Measurements from ENCODE around the gene PUS1.
A peak's percentile ranks its signal among the peaks of the same experiment; 100 is the strongest.
"Not testable (repeated sequence)": the region's sequence is repeated elsewhere in the genome, so short reads cannot be mapped to it uniquely, and the experiment has no call there.

PUS1 gene

GRCh38 chr12:131928711-131929580 is at the start of gene PUS1:
Gene PUS1 (plus strand): TSS chr12:131929276. CDS start chr12:131929723, 447 bp downstream.
- peak; percentile 97 for DNase-seq

DNA sequence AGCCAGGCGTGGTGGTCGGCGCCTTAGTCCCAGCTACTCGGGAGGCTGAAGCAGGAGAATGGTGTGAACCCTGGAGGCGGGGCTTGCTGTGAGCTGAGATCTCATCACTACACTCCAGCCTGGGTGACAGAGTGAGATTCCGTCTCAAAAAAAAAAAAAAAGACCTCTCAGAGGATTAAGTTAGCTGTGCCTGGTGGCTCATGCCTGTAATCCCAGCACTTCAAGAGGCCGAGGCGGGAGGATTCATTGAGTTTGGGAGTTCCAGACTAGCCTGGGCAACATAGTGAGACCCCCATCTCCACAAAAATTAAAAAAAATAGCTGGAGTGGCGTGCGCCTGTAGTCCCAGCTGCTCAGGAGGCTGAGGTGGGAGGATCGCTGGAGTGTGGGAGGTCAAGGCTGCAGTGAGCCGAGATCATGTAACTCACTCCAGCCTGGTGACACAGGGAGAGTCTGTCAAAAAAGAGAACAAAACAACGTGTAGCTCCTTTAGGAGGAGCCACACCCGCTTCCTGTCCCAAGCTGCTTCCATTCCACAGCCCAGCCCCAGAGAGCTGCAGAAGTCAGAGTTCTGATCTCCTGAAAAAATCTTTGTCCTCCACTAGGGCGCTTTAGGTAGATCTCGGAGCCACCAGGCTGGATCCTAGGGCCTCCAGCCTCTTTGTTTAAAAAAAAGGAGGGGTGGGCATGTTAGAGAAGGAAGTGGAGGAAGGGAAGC is 46.1 kb upstream of the PUS1 start:
- DNase-seq, result peak; percentile 70

DNA sequence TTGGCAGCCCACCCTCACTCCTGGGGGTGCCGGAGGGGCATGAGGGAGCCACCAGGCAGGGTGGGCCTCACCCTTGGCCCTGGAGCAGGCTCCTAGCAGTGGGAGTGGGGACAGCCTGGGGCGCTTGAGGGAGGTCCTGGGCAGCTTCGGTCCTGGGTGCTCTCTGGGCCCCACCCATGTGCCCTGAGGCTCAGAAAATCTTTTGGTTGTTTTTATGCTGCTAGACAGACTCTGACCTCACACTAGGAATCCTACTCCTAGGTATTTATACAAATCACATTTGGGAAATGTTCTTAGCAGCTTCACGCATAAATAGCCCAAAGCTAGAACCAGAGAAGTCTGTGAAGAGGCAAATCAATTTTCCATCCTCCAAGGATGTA is 45.6 kb upstream of the PUS1 start:
- no peak for DNase-seq

GRCh38 chr12:131885076-131885475 is 44.0 kb upstream of the PUS1 start:
- DNase-seq, result not testable (repeated sequence)

GRCh38 chr12:131885543-131886057 is 43.5 kb upstream of the PUS1 start:
- no peak for DNase-seq

- not testable (repeated sequence) for DNase-seq
These were observed 37.4 kb upstream of the PUS1 start for GRCh38 chr12:131891722-131892121.

- DNase-seq, result no peak
These were observed 36.1 kb upstream of the PUS1 start for GRCh38 chr12:131892711-131893604.

DNA sequence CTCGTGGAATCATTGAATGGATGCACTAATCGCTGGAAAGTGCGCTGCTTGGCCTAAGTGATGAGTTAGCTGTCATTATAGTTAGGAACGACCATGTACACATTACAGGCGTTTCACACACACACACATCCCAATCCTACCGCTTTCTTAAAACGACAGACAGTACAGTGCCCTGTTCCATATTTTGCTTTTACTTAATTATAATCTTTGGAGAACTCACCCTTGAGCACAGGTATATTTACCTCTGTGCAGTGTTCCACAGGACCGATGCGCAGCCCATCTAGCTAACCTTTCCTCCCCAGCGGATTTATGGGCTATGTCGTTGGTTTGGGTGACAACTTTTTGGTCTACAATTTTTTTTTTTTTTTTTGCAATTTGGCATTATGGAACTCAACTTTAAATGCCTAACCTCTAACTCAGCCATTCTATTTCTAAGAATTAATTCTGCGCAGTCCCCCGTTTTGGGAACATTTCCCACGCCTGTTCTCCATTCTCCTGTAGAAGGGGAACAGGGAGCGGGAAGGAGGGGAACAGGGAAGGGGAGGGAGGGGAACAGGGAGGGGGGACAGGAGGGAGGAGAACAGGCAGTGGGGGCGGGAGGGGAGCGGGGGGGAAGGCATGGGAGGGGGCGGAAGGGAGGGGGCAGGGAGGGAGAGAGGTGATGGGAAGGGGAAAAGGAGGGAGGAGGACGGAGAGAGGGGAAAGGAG is 35.3 kb upstream of the PUS1 start:
- DNase-seq, result no peak

DNA sequence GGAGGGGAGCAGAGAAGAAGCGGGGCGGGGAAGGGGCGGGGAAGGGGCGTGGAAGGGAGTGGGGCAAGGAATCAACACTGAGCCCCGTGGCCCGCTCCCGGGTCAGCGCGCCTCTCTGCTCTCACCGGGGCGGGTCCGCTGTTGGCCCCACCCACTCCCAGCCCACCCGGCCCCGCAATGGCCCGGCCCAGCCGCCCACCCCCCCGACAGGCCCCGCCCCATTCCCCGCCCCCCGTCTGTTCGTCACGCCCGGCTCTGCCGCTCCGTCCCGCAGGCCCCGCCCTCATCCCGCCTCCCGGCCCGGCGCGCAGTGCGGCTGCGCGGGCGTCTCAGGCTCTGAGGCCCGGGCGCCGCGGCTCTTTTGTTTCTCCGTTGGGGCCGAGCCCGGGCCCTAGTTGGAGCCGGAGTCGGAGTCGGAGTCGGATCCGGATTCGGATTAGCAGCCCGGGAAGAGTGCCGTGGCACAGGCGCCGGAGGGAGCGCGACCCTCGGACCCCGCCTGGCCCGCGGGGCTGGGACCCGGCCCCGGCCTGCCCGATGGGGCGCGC is 34.7 kb upstream of the PUS1 start, which contains the start of gene ULK1:
Gene ULK1 (plus strand): TSS at position 310 of the 548 bp plus-strand sequence. CDS start 380 bp downstream, outside the sequence.
- DNase-seq, result peak; percentile 91

DNA sequence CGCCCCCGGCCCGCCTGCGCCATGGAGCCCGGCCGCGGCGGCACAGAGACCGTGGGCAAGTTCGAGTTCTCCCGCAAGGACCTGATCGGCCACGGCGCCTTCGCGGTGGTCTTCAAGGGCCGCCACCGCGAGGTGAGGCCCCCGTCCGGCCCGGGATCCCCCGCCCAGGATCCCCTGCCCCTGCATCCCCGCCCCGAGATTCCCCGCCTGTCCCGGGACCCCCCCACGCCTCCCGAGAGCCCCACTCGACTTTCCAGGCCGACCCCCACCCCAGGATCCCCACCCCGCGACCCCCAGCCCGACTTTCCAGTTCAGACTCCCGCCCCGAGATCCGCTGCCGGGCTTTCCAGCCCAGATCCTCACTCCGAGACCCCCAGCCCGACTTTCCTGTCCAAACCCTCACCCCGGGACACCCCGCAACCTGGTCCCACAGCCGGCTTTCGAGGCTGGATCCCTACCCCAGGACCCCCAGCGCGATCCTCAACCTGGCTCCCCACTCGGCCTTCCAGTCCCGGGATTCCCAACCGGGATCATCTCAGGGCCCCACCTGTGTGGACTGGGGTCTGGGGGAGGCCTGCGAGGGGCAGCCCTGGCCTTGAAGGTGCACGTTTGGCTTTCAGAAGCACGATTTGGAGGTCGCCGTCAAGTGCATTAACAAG is 34.0 kb upstream of the PUS1 start:
- DNase-seq, result no peak

GRCh38 chr12:131895640-131896079 is 33.4 kb upstream of the PUS1 start:
- no peak for DNase-seq

- peak; percentile 77 for DNase-seq
These were observed 32.8 kb upstream of the PUS1 start for GRCh38 chr12:131896080-131896810.

GRCh38 chr12:131896811-131897270 is 32.2 kb upstream of the PUS1 start:
- no peak for DNase-seq

DNA sequence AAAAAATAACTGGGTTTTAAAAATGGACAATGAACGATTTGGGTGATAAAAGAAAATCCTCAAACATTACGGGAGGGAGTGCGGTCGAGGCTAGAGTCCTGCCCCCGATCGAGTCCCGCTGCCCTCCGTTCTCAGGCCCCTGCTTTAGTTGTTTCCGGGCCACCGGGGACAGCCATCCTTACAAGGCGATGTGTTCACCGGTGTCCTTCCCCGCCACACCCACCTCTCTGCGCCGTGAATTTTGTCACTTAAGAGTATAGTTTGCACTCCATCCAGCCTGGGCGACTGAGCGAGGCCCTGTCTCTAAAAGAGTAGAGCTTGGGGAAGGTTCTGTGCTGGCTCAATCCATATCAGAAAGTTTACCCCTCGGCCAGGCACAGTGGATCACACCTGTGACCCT is 31.8 kb upstream of the PUS1 start:
- no peak for DNase-seq

DNA sequence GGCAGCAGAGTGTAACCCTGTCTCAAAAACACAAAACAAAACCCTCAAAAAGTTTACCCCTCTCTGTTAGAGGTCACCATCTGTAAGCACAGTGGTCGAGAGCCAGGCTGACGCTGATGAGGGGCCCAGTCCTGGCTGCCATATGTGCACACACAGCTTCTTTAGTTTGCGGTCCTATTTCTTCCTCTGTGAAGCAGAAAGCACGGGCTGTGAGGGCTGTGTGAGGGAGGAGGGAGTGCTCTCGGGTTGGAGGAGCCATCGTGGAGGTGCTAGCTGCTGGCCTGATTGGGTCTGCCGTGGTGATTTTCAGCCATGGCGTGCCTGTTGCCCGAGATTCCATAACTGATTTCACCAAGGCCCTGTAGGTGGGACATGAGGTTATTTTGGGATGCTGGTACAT is 31.2 kb upstream of the PUS1 start:
- no peak for DNase-seq

- no peak for DNase-seq
These were observed 28.7 kb upstream of the PUS1 start for GRCh38 chr12:131900397-131900796.

GRCh38 chr12:131901431-131902331 is 27.4 kb upstream of the PUS1 start:
- DNase-seq, result no peak

- DNase-seq, result no peak
These were observed 26.5 kb upstream of the PUS1 start for GRCh38 chr12:131902332-131903241.

Data from inflammatory macrophage treated with lipopolysaccharide for 4 hours (primary cell).